GM23338 (cell line): Measurements from ENCODE around the gene PPP1R36. TPM values are rescaled to one million over a fixed set of nuclear protein-coding genes. Genes with fewer than 3 reads are reported as not detected.
A peak's percentile ranks its signal among the peaks of the same experiment; 100 is the strongest.

Experiments
- ATAC-seq: fragments of 200-7000 bp; cut with Tn5 transposase; 3 replicates; pipeline ENCODE4 v1.9.1; 2020
- DNase-seq: peaks from one replicate; pipeline ENCODE4 v3.0.0-alpha.2; 2015; ENCODE audit warnings: low spot score
- H2AFZ ChIP-seq: fragments of 200-600 bp; sonication (generic); 2 replicates; pipeline ENCODE4 v1.8.0; 2016; ENCODE audit warnings: antibody characterized with exemption, mild to moderate bottlenecking, moderate library complexity
- H3F3A ChIP-seq: fragments of 200-600 bp; sonication (generic); replicated peaks from 2 replicates; pipeline ENCODE4 v1.8.0; 2017; ENCODE audit warnings: antibody characterized with exemption, mixed run types, low read depth
- H3K27ac ChIP-seq: fragments of 200-600 bp; sonication (generic); 2 replicates; pipeline ENCODE4 v1.6.1; 2016; ENCODE audit warnings: low read depth
- H3K27me3 ChIP-seq: fragments of 200-600 bp; sonication (generic); 2 replicates; pipeline ENCODE4 v1.8.0; 2016; ENCODE audit warnings: mild to moderate bottlenecking, mixed run types, moderate library complexity; ENCODE audit not compliant: insufficient read depth
- H3K36me3 ChIP-seq: fragments of 200-600 bp; sonication (generic); 2 replicates; pipeline ENCODE4 v1.8.0; 2016; ENCODE audit warnings: mild to moderate bottlenecking; ENCODE audit not compliant: insufficient read depth
- H3K4me1 ChIP-seq: fragments of 200-600 bp; sonication (generic); 2 replicates; pipeline ENCODE4 v1.8.0; 2016; ENCODE audit warnings: mild to moderate bottlenecking, moderate library complexity; ENCODE audit not compliant: insufficient read depth
- H3K4me2 ChIP-seq: fragments of 200-600 bp; sonication (generic); 2 replicates; pipeline ENCODE4 v1.7.1; 2017; ENCODE audit warnings: mixed run types
- H3K4me3 ChIP-seq: fragments of 200-600 bp; sonication (generic); 2 replicates; pipeline ENCODE4 v1.6.1; 2016; ENCODE audit warnings: mixed run types
- H3K79me2 ChIP-seq: fragments of 200-600 bp; sonication (generic); replicated peaks from 2 replicates; pipeline ENCODE4 v1.8.0; 2017; ENCODE audit warnings: mild to moderate bottlenecking; ENCODE audit not compliant: insufficient read depth
- H3K9me2 ChIP-seq: fragments of 200-600 bp; sonication (generic); 2 replicates; pipeline ENCODE4 v1.8.0; 2017; ENCODE audit not compliant: insufficient read depth
- H4K20me1 ChIP-seq: fragments of 200-600 bp; sonication (generic); replicated peaks from 2 replicates; pipeline ENCODE4 v1.8.0; 2017; ENCODE audit warnings: mild to moderate bottlenecking; ENCODE audit not compliant: insufficient read depth
- H3K27ac Mint-ChIP-seq: 2 replicates; pipeline ENCODE4 v1.8.0; 2020; ENCODE audit warnings: inconsistent platforms, mild to moderate bottlenecking, moderate library complexity, mixed read lengths
- H3K27me3 Mint-ChIP-seq: 3 replicates; pipeline ENCODE4 v1.8.0; 2022; ENCODE audit warnings: low read depth, mild to moderate bottlenecking, moderate library complexity, mixed read lengths, inconsistent platforms; ENCODE audit not compliant: insufficient read depth, poor library complexity
- H3K36me3 Mint-ChIP-seq: 3 replicates; pipeline ENCODE4 v1.8.0; 2021; ENCODE audit warnings: low read depth, mild to moderate bottlenecking, inconsistent platforms, moderate library complexity, mixed read lengths
- H3K4me1 Mint-ChIP-seq: 3 replicates; pipeline ENCODE4 v1.8.0; 2020; ENCODE audit warnings: mild to moderate bottlenecking, inconsistent platforms, mixed read lengths
- H3K4me3 Mint-ChIP-seq: 3 replicates; pipeline ENCODE4 v1.8.0; 2021; ENCODE audit warnings: moderate library complexity, mild to moderate bottlenecking, inconsistent platforms, mixed read lengths
- H3K9me3 Mint-ChIP-seq: 3 replicates; pipeline ENCODE4 v1.8.0; 2020; ENCODE audit warnings: moderate library complexity, mild to moderate bottlenecking, inconsistent platforms, mixed read lengths
- CREB1 ChIP-seq: fragments of 250-450 bp; sonication (Bioruptor Pico); IDR thresholded peaks from 2 replicates; pipeline ENCODE4 v1.5.0; 2020; ENCODE audit warnings: low read depth, mild to moderate bottlenecking, moderate library complexity
- CTCF ChIP-seq, 2 experiments: fragments of 200-600 bp in 1 of 2; sonication (generic) in 1 of 2; conservative IDR thresholded peaks; 2 replicates each; pipeline versions ENCODE4 v1.5.1 to v1.6.1; 2016 to 2017; ENCODE audit warnings: antibody characterized with exemption in 2 of 2, low read depth in 2 of 2, mild to moderate bottlenecking in 2 of 2, moderate library complexity in 1 of 2
- ETS1 ChIP-seq: IDR thresholded peaks from 2 replicates; pipeline ENCODE4 v1.6.1; 2016; ENCODE audit warnings: antibody characterized with exemption
- EZH2 ChIP-seq: fragments of 200-600 bp; sonication (generic); IDR thresholded peaks from one replicate; pipeline ENCODE4 v1.8.0; 2017; ENCODE audit warnings: antibody characterized with exemption, mild to moderate bottlenecking, low read depth; ENCODE audit not compliant: unreplicated experiment
- EZH2phosphoT487 ChIP-seq: fragments of 200-600 bp; sonication (generic); IDR thresholded peaks from one replicate; pipeline ENCODE4 v1.8.1; 2018; ENCODE audit warnings: antibody characterized with exemption; ENCODE audit not compliant: unreplicated experiment
- JUNB ChIP-seq: IDR thresholded peaks from one replicate; pipeline ENCODE4 v1.6.1; 2016; ENCODE audit warnings: antibody characterized with exemption; ENCODE audit not compliant: unreplicated experiment
- NANOG ChIP-seq: IDR thresholded peaks from 2 replicates; pipeline ENCODE4 v1.6.1; 2016; ENCODE audit warnings: antibody characterized with exemption, borderline replicate concordance
- POLR2AphosphoS5 ChIP-seq: IDR thresholded peaks from 2 replicates; pipeline ENCODE4 v1.6.1; 2016; ENCODE audit warnings: antibody characterized with exemption, low read depth
- REST ChIP-seq: IDR thresholded peaks from one replicate; pipeline ENCODE4 v1.6.1; 2018; ENCODE audit warnings: antibody characterized with exemption; ENCODE audit not compliant: unreplicated experiment
- STAT1 ChIP-seq: IDR thresholded peaks from one replicate; pipeline ENCODE4 v1.6.1; 2016; ENCODE audit warnings: antibody characterized with exemption; ENCODE audit not compliant: unreplicated experiment
- ZNF114 ChIP-seq: fragments of 250-450 bp; sonication (Bioruptor Pico); IDR thresholded peaks from 2 replicates; pipeline ENCODE4 v1.5.0; 2020; ENCODE audit warnings: mild to moderate bottlenecking, moderate library complexity
- ZNF331 ChIP-seq: fragments of 250-450 bp; sonication (Bioruptor Pico); IDR thresholded peaks from 2 replicates; pipeline ENCODE4 v1.5.0; 2020; ENCODE audit warnings: low read depth, mild to moderate bottlenecking, moderate library complexity
- ZNF462 ChIP-seq: fragments of 250-450 bp; sonication (Bioruptor Pico); IDR thresholded peaks from 2 replicates; pipeline ENCODE4 v1.5.0; 2020; ENCODE audit warnings: mild to moderate bottlenecking, moderate library complexity
- polyA plus RNA-seq: library from polyadenylated mRNA; unstranded; fragments of >200 nt; fragmentation: Nextera tagmentation; extraction: Ambion mirVana; gene quantifications from 2 replicates; pipeline ENCODE4 v1.2.1, GENCODE V29; 2016
- total RNA-seq: library from RNA; depleted of rRNA; stranded (reverse); fragments of >200 nt; shearing (Covaris generic); gene quantifications from 2 replicates; pipeline ENCODE4 v1.2.3, GENCODE V29; 2014

Gene PPP1R36
- total and polyA plus RNA-seq, 2 experiments from 2014 or later = 0.42 to 1.4 TPM

GRCh38 chr14:64611358-64612020 is 61.7 kb downstream of the PPP1R36 start:
- Mint-ChIP-seq H3K4me1 (peaks cover 15% of the 10 kb centered on the region; the same call in 2 of the 3 replicates), H3K27me3 (peaks cover 2% of the 10 kb centered on the region), H3K4me3 (no peak overlapping the region), H3K27ac (peak overlapping the region; percentile 17; the same call in 1 of the 2 replicates), H3K9me3 (no peaks in the 10 kb centered on the region), H3K36me3 (no peaks in the 10 kb centered on the region)
- Histone ChIP-seq H2AFZ (peak overlapping the region; percentile 4; the same call in 1 of the 2 replicates), H3K36me3 (no peaks in the 10 kb centered on the region), H3K4me2 (no peak overlapping the region), H3K27ac (no peak overlapping the region), H3K9me2 (no peaks in the 10 kb centered on the region), H3F3A (no peaks in the 10 kb centered on the region), H3K79me2 (no peaks in the 10 kb centered on the region), H4K20me1 (no peaks in the 10 kb centered on the region), H3K4me3 (no peak overlapping the region), H3K4me1 (no peaks in the 10 kb centered on the region), H3K27me3 (no peaks in the 10 kb centered on the region)
- ATAC-seq (no peak), DNase-seq (no peak)
- TF ChIP-seq CREB1 (CRISPR knock-in tag) = no peak
- no peak for TF ChIP-seq ZNF331
- TF ChIP-seq STAT1 = no peak
- TF ChIP-seq POLR2AphosphoS5 = no peak
- no peak for TF ChIP-seq CTCF (conservative IDR thresholded peaks at IDR 0.05; ENCODE audit: low read depth in 2 of 2)
- TF ChIP-seq ETS1 = no peak
- TF ChIP-seq NANOG = no peak
- no peak for TF ChIP-seq EZH2phosphoT487
- no peak for TF ChIP-seq JUNB
- TF ChIP-seq REST = no peak
- no peak for TF ChIP-seq ZNF114
- no peak for TF ChIP-seq EZH2
- no peak for TF ChIP-seq ZNF462
